C4-2B (cell line): ENCODE results near the gene ZNF77.

Experiments
- H3K27ac ChIP-seq: fragments of 450-650 bp; 2 replicates; pipeline ENCODE4 v1.5.1; 2017
- CTCF ChIP-seq: fragments of 450-650 bp; conservative IDR thresholded peaks from 2 replicates; pipeline ENCODE4 v1.5.1; 2017; ENCODE audit warnings: mild to moderate bottlenecking
- ZFX ChIP-seq: fragments of 450-650 bp; IDR thresholded peaks from 2 replicates; pipeline ENCODE4 v1.6.1; 2017

ZNF77 gene

GRCh38 chr19:2885736-2886135 lies 59.0 kb downstream of the ZNF77 start:
- no peak overlapping the region for H3K27ac ChIP-seq
- no peak for TF ChIP-seq ZFX
- no peak for TF ChIP-seq CTCF

- H3K27ac ChIP-seq, result no peak overlapping the region
- TF ChIP-seq ZFX (no peak), CTCF (no peak)
Measured at GRCh38 chr19:2883686-2884439, 60.9 kb downstream of the ZNF77 start.
